ENCODE results near the gene MAD1L1.

DNA sequence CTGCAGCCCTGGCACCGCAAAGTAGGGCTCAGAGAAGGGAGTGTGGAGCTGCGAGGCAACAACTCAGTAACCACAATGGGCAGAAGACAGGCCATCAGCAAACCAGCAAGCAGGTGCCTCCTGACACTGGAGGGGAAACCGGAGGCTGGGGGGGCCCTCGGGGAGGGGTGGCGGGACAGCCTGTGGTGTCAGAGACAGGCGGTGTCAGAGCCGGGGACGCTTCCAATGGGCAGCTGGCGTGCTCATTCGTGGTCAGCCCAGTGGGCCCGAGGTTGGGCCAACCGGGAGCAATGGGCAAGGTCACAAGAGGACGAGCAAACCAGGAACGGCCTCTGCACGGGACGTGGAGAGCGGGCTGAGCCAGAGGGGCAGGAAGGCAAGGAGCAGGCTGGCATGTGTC lies 158.1 kb downstream of the MAD1L1 start:
- TF ChIP-seq MAX (IDR thresholded peaks at IDR 0.05): no peak
- TF ChIP-seq, protein P1, sequence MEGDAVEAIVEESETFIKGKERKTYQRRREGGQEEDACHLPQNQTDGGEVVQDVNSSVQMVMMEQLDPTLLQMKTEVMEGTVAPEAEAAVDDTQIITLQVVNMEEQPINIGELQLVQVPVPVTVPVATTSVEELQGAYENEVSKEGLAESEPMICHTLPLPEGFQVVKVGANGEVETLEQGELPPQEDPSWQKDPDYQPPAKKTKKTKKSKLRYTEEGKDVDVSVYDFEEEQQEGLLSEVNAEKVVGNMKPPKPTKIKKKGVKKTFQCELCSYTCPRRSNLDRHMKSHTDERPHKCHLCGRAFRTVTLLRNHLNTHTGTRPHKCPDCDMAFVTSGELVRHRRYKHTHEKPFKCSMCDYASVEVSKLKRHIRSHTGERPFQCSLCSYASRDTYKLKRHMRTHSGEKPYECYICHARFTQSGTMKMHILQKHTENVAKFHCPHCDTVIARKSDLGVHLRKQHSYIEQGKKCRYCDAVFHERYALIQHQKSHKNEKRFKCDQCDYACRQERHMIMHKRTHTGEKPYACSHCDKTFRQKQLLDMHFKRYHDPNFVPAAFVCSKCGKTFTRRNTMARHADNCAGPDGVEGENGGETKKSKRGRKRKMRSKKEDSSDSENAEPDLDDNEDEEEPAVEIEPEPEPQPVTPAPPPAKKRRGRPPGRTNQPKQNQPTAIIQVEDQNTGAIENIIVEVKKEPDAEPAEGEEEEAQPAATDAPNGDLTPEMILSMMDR (IDR thresholded peaks at IDR 0.05; ENCODE audit: low read depth, low read length, missing input control): no peak
- no peak for TF ChIP-seq TAF1 (conservative IDR thresholded peaks at IDR 0.05)
- no peak for TF ChIP-seq GABPA (IDR thresholded peaks at IDR 0.05 in 1 of 2, conservative IDR thresholded peaks at IDR 0.05 in 1 of 2)
- no peak for TF ChIP-seq SP1 (IDR thresholded peaks at IDR 0.05)
